HL-60/S4 (cell line): ENCODE data around the gene ZFYVE26.
"Not testable (repeated sequence)": the region's sequence is repeated elsewhere in the genome, so short reads cannot be mapped to it uniquely, and the experiment has no call there.

Experiments used
- in situ Hi-C: fragments of 300-500 bp; cut with MboI; formaldehyde crosslinking; loops from 2 replicates; pipeline ENCODE4 v1.14.3; 2022; ENCODE audit warnings: low sequenced_read_pairs

Gene ZFYVE26

DNA sequence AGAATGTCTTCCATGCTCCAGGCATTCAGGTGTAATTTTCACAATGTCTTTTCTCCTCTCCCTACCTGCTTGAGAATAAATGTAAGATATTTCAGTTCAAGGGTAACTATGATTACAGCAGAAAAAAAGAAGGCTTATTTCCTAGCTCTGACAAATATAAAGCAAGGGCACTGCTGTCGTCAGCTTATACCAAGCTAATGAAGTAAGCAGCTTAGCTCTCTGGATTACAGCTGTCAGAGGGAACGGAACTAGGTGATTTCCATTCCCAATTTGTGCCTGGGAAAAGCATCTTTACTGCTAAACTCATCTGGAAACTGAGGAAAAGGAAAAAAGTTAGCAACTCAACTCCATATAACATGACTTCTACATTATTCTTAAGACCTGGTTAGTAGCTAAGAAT is 56.5 kb downstream of the ZFYVE26 start:
- in situ Hi-C loops, result no loop called here

DNA sequence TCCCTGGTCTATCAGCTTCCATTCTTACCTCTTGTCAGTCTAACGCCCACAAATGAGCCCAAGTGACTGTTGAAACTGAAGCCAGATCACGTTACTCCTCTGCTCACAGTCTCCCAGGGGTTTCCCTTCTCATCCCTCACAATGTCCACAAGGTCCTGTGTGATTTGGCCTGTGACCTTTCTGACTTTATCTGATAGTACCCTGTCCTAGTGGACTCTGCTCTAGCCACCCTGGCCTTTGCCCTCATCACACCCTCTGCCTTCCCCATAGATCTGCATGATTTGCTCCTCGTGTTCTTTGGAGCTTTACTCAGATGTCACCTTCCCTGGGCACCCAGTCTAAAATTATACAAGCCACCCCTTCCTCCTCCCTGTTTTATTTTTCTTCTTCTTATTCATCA is 59.2 kb downstream of the ZFYVE26 start:
- in situ Hi-C loops, result no loop called here

DNA sequence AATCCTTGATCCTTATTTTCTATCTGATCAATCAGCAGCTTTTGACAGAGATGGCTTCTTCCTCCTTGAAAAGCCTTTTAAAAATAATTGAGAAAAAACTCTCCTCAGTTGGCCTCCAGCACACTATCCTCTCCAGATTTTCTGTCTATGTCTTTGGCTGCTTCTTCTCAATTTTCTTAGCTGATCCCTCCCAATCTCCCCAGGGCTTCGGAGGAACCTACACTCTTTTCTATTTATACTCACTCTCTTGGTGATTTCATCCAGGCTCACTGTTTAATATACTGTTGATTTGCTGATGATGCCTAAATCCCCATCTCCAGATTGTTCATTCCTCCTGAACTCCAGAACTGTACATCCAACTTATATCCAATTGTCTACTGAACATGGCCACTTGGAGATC is 59.9 kb downstream of the ZFYVE26 start:
- in situ Hi-C loops, result no loop called here

GRCh38 chr14:67749341-67750084 is 66.9 kb downstream of the ZFYVE26 start:
- in situ Hi-C loops, result no loop called here

- in situ Hi-C loops, result no loop called here
Measured at GRCh38 chr14:67748312-67748711, 68.1 kb downstream of the ZFYVE26 start.

GRCh38 chr14:67746927-67747326 is 69.5 kb downstream of the ZFYVE26 start:
- in situ Hi-C loops, result no loop called here

GRCh38 chr14:67744046-67744445 is 72.3 kb downstream of the ZFYVE26 start:
- in situ Hi-C loops, result no loop called here

DNA sequence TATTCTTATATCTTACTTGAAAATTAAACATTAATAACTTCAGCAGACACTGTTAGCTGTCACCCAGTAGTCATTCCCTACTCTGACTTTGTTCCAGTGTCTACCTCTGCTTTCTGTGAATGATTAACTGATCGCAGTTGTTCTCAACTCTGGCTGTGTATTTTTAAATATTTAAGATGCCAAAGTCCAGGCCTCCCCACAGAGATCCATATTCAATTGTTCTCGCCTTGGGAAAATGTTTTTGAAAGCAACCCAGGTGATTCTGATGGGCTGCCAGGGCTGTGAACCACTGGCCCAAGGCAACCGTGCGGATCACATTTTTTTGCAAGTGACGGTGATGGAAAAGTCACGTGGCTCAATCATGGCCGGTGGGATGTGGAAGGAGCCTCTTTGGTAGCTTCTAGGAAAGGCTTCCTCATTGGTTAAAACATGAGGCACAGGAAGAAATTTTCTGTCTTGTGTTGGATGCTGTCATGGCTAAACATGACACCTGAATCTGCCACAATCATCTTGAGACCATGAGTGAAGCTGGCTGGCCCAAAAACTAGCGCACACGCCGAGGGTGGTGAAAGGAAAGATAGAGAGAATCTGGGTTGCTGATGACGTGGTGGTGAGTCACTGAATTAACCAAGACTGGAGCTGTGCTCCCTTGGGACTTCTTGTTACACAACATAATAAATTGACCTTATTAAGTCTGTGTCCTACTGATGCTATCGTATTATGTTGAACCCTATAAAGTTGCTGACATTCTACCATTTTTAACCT is 77.5 kb downstream of the ZFYVE26 start:
- in situ Hi-C loops, result no loop called here

- in situ Hi-C loops, result no loop called here
Measured at GRCh38 chr14:67736771-67737170, 79.6 kb downstream of the ZFYVE26 start.

GRCh38 chr14:67735336-67736147 is 80.8 kb downstream of the ZFYVE26 start:
- in situ Hi-C loops, result no loop called here

DNA sequence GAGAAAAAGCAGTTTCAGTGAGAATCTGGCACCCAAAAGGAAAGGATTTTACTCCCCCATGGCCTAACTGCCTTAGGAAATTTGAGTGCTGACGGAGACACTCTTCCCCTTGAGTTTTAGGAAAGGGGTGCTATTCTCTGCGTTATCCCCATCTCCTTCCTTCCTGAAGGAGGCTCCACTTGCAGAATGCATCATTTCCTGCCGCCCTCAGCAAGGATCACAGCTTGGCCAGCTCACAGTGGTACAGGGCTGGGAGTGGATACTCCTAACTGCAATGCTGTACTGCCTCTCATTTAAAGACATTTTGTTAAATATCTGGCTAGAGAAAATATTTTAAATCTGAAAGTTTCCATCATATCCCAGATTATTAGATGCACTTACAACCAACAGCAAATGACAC is 81.7 kb downstream of the ZFYVE26 start:
- in situ Hi-C loops, result no loop called here

GRCh38 chr14:67733616-67734015 is 82.8 kb downstream of the ZFYVE26 start:
- in situ Hi-C loops, result no loop called here

DNA sequence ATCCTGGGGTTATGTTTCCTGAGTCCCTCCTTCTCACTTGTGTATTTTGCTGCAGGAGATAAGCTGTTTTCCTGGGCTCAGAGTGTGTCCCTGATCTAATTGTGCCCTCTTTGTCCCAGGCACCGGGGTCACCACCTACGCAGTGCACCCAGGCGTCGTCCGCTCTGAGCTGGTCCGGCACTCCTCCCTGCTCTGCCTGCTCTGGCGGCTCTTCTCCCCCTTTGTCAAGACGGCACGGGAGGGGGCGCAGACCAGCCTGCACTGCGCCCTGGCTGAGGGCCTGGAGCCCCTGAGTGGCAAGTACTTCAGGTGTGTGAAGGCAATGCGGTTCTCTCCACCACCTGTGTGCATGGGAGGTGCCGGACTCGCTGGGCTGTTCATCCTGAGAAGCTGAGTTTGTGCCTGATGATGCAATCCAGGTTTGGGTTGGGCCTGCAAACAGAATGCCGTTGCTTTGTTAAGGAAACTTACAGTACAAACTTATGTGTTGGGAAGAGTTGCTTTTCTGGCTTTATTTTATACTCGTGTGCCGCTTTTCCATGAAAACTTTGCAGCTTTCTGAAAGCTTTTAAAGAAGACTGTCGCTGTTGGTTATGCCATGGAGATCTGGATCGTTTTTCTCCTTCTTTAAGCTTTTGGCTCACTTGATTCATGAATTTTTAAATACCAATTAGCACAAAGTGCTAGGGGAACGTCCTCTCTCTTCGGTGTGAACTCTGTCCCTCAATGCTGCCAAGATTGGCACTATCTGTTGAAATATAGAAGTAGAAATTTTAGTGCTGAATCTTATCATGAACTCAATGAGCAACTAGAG is 87.1 kb downstream of the ZFYVE26 start:
- in situ Hi-C loops, result no loop called here

- in situ Hi-C loops, result no loop called here
Measured at GRCh38 chr14:67728258-67728657, 88.1 kb downstream of the ZFYVE26 start.

DNA sequence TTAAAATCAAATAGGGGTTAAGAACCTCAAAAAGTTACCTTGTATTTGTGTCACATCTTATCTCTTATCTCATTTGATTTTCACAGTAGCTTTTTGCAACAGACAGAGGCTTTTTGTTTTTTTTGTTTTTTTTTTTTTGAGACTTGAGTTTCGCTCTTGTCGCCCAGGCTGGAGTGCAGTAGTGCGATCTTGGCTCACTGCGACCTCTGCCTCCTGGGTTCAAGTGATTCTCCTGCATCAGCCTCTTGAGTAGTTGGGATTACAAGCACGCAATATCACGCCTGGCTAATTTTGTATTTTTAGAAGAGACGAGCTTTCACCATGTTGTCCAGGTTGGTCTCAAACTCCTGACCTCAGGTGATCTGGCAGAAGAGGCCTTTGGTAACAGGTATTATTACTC is 89.0 kb downstream of the ZFYVE26 start:
- in situ Hi-C loops, result no loop called here

DNA sequence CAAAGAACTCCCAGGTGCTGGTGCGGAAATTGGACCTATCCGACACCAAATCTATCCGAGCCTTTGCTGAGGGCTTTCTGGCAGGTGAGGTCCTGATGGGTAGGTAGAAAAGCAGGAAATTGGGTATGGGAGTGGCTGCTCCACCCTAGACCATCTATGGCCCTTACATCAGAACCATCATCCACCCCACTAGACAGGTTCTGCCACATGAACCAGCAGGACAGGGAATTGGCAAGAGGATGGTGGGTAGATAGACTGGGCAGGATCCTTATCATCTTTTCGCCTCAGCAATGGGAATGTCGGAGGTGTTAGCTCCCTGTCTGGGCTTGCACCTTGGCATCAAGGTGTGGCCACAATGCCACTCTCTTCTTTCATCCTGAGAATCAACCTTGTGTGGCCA is 91.2 kb downstream of the ZFYVE26 start:
- in situ Hi-C loops, result no loop called here

DNA sequence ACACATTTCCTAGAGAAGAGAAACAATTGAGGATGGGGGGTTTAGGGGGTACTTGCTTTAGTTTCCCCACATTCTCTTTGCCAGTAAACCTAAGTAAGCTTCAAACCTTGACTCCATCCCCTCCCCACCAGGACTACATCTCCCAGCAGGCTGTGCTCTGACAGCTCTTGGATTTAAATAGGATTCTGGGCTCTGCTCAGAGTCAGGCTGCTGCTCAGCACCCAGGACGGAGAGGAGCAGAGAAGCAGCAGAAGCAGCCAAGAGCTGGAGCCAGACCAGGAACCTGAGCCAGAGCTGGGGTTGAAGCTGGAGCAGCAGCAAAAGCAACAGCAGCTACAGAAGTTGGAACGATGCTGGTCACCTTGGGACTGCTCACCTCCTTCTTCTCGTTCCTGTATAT is 94.1 kb downstream of the ZFYVE26 start:
- in situ Hi-C loops, result no loop called here

DNA sequence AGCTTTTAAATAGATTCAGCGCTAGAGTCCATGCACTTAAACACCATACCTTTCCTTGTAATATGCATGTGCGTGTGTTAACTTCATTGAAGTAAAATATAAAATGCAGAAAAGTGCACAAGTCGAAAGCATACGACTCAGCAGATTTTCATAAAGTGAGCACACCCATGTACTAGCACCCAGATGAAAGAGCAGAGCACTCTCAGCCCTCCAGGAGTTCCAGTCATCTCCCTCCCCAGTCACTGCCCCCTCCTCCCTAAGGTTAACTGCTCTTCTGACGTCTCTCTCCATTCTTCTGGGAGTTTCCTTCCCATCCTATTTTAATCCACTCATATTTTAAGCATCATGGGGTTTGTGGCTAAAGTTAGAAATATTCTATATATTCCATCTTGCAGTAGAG is 94.5 kb downstream of the ZFYVE26 start:
- in situ Hi-C loops, result no loop called here

- in situ Hi-C loops, result no loop called here
Measured at GRCh38 chr14:67719866-67720265, 96.5 kb downstream of the ZFYVE26 start.

DNA sequence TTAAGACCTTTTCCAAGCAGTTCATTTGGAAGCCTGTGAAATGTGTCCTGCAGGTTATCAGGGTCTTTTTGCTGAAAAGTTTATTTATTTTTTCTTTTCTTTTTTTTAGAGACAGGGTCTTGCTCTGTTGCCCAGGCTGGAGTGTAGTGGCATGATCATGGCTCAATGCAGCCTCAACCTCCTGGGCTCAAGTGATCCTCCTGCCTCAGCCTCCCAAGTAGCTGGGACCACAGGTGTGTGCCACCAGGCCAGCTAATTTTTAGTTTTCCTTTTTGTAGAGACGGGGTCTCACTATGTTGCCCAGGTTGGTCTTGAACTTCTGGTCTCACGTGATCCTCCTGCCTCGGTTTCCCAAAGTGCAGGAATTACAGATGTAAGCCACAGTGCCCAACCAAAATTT is 97.0 kb downstream of the ZFYVE26 start:
- in situ Hi-C loops, result not testable (repeated sequence)

DNA sequence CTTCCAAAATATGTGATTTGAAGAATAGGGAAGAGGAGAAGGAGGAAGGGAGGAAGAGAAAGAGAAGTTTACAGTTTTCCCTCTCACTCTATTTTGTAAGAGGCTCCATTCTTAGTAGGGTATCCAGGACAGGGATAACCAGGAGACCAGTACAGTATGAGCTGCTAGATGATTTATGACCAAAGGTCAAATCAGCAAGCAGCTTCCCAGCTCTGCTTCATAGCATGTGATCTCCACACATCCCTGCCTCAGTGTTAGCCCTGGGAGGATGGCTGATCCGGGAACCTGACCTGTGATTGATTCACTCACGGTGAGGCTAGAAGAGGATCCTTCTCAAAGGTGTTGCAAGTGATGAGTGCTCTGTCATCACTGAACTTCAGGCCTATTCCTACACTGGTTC is 98.1 kb downstream of the ZFYVE26 start:
- in situ Hi-C loops, result no loop called here
